KMS-11 (cell line): ENCODE measurements around the gene CDC123.
"Not testable (repeated sequence)": the region's sequence is repeated elsewhere in the genome, so short reads cannot be mapped to it uniquely, and the experiment has no call there.

Experiments used
- H2AFZ ChIP-seq: fragments of 200-600 bp; sonication (generic); 2 replicates; pipeline ENCODE4 v1.6.1; 2016; ENCODE audit warnings: antibody characterized with exemption, mixed run types, low read depth
- H3K27ac ChIP-seq: fragments of 200-600 bp; sonication (generic); 2 replicates; pipeline ENCODE4 v1.6.1; 2016; ENCODE audit warnings: mild to moderate bottlenecking, mixed run types
- H3K27me3 ChIP-seq: fragments of 200-600 bp; sonication (generic); 2 replicates; pipeline ENCODE4 v1.6.1; 2017; ENCODE audit warnings: mild to moderate bottlenecking, low read depth, mixed run types, moderate library complexity; ENCODE audit not compliant: insufficient read depth
- H3K36me3 ChIP-seq: fragments of 200-600 bp; sonication (generic); 2 replicates; pipeline ENCODE4 v1.6.1; 2017; ENCODE audit warnings: mild to moderate bottlenecking, mixed run types; ENCODE audit not compliant: insufficient read depth
- H3K4me1 ChIP-seq: fragments of 200-600 bp; sonication (generic); 2 replicates; pipeline ENCODE4 v1.6.1; 2016; ENCODE audit warnings: mild to moderate bottlenecking, low read depth, mixed run types; ENCODE audit not compliant: poor library complexity, severe bottlenecking
- H3K4me2 ChIP-seq: fragments of 200-600 bp; sonication (generic); 2 replicates; pipeline ENCODE4 v1.7.0; 2016; ENCODE audit warnings: mild to moderate bottlenecking, mixed run types
- H3K4me3 ChIP-seq: fragments of 200-600 bp; sonication (generic); IDR thresholded peaks from 2 replicates; pipeline ENCODE4 v1.6.1; 2017; ENCODE audit warnings: low read depth, low read length, mixed read lengths; ENCODE audit not compliant: insufficient read depth
- H3K79me2 ChIP-seq: fragments of 200-600 bp; sonication (generic); 2 replicates; pipeline ENCODE4 v1.6.1; 2016; ENCODE audit warnings: low read depth, mixed run types; ENCODE audit not compliant: insufficient read depth
- H3K9ac ChIP-seq: fragments of 200-600 bp; sonication (generic); 2 replicates; pipeline ENCODE4 v1.6.1; 2016; ENCODE audit warnings: mild to moderate bottlenecking, mixed run types
- H4K20me1 ChIP-seq: fragments of 200-600 bp; sonication (generic); 2 replicates; pipeline ENCODE4 v1.6.1; 2016; ENCODE audit warnings: mild to moderate bottlenecking, mixed run types; ENCODE audit not compliant: insufficient read depth
- TF ChIP-seq, protein P1 (sequence below): fragments of 200-600 bp; sonication (generic); conservative IDR thresholded peaks from 2 replicates; pipeline ENCODE4 v1.6.1; 2017; ENCODE audit warnings: low read depth, mild to moderate bottlenecking, antibody characterized with exemption, low read length, moderate library complexity, mixed read lengths

Gene CDC123

DNA sequence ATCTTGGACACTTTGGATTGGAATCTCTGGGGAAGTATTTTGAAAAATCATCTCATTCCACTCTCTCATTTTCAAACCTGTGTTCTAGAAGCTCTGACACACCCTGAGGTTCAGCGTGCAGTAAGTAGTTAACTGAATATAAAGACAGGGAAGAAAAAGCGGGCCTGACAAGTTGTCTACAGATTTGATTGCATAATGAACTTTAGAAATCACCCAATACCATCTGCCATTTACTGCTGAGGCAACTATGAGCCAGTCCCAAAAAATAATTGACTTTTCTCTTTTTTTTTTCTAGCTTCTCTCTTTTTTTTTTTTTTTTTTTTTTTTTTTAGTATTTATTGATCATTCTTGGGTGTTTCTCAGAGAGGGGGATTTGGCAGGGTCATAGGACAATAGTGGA lies 29.5 kb downstream of the CDC123 start:
- Histone ChIP-seq H3K4me1 (peaks cover 10% of the 10 kb centered on the region), H3K36me3 (peaks cover 6% of the 10 kb centered on the region; the same call in 1 of the 2 replicates), H4K20me1 (no peaks in the 10 kb centered on the region), H3K4me2 (no peak overlapping the region), H3K4me3 (no peak overlapping the region), H3K27ac (no peak overlapping the region), H2AFZ (no peak overlapping the region), H3K27me3 (no peaks in the 10 kb centered on the region), H3K9ac (no peak overlapping the region), H3K79me2 (no peaks in the 10 kb centered on the region; the same call in 1 of the 2 replicates)
- TF ChIP-seq, protein P1, sequence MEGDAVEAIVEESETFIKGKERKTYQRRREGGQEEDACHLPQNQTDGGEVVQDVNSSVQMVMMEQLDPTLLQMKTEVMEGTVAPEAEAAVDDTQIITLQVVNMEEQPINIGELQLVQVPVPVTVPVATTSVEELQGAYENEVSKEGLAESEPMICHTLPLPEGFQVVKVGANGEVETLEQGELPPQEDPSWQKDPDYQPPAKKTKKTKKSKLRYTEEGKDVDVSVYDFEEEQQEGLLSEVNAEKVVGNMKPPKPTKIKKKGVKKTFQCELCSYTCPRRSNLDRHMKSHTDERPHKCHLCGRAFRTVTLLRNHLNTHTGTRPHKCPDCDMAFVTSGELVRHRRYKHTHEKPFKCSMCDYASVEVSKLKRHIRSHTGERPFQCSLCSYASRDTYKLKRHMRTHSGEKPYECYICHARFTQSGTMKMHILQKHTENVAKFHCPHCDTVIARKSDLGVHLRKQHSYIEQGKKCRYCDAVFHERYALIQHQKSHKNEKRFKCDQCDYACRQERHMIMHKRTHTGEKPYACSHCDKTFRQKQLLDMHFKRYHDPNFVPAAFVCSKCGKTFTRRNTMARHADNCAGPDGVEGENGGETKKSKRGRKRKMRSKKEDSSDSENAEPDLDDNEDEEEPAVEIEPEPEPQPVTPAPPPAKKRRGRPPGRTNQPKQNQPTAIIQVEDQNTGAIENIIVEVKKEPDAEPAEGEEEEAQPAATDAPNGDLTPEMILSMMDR: no peak

DNA sequence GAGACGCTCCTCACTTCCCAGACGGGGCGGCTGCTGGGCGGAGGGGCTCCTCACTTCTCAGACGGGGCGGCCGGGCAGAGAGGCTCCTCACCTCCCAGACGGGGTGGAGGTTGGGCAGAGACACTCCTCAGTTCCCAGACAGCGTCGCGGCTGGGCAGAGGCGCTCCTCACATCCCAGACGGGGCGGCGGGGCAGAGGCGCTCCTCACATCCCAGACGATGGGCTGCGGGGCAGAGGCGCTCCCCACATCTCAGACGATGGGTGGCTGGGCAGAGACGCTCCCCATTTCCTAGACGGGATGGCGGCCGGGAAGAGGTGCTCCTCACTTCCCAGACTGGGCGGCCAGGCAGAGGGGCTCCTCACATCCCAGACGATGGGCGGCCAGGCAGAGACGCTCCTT lies 30.4 kb downstream of the CDC123 start:
- not testable (repeated sequence) for H3K4me1 ChIP-seq, H3K27me3 ChIP-seq, H3K9ac ChIP-seq, H3K27ac ChIP-seq, H3K4me3 ChIP-seq, H3K4me2 ChIP-seq, H2AFZ ChIP-seq, H3K79me2 ChIP-seq, H3K36me3 ChIP-seq, H4K20me1 ChIP-seq

DNA sequence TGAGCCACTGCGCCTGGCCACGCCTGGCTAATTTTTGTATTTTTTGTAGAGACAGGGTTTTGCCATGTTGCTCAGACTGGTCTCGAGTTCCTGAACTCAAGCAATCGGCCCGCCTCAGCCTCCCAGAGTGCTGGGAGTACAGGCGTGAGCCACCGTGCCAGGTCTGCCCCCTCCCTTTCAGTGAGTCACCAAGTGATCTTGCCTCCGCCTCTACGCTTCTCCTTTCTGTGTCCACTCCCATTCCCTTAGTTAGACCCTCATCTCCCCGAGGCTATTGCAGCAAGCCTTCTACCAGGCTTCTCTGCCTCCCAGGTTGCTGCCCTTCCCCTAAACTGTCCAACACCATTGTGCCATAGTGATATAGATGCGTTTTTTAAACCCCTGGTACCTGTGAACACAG lies 32.9 kb downstream of the CDC123 start:
- TF ChIP-seq, protein P1: no peak
- H3K27ac ChIP-seq: no peak overlapping the region
- no peak overlapping the region for H2AFZ ChIP-seq
- no peaks in the 10 kb centered on the region for H3K4me1 ChIP-seq
- no peak overlapping the region for H3K9ac ChIP-seq
- H3K36me3 ChIP-seq: peaks cover 6% of the 10 kb centered on the region; the same call in 1 of the 2 replicates
- H3K4me3 ChIP-seq: no peak overlapping the region
- H3K27me3 ChIP-seq: no peaks in the 10 kb centered on the region
- H3K79me2 ChIP-seq: no peaks in the 10 kb centered on the region
- H4K20me1 ChIP-seq: no peaks in the 10 kb centered on the region
- no peak overlapping the region for H3K4me2 ChIP-seq

DNA sequence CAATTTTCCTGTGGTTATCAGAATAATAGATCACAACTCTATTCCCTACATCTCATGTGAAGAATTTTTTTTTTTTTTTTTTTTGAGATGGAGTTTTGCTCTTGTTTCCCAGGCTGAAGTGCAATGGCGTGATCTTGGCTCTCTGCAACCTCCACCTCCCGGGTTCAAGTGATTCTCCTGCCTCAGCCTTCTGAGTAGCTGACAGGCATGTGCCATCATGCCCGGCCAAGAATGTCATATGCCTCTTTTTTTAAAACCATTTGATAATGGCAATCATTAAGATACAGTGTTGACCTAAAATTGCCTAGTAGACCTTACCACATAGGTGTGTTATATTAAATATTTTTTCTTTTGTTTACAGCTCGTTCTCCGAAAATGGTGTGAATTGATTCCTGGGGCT lies 38.7 kb downstream of the CDC123 start:
- not testable (repeated sequence) for H3K27me3 ChIP-seq, H4K20me1 ChIP-seq, H2AFZ ChIP-seq, H3K79me2 ChIP-seq, H3K36me3 ChIP-seq, H3K4me2 ChIP-seq, H3K4me1 ChIP-seq, H3K4me3 ChIP-seq, H3K27ac ChIP-seq, H3K9ac ChIP-seq

DNA sequence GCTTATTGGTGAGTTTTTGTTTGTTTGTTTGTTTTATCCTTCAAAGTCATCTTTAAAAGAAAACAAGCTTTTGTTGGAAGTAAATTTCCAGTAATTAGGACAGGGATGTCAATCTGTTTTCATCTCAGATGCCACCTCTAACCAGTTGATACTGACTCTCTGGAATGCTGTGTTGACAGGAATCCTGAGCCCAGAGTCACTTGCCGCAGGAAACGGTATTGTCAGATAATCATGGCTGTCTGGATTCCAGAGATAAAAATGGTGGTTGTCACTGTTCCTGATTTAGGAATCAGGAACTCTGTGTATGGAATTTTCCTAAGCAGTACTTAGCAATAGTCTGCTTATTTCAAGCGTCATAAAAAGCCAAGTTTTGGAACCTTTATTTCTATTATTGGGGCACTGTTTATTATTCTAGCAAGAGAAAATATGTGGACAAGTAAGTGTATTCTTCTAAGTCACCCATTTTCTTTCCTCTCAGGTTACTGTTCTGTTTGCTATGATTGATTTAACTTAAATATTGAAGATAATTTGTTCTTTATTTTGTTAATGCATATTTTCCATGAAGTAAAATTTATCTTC lies 39.2 kb downstream of the CDC123 start:
- no peaks in the 10 kb centered on the region; the same call in 1 of the 2 replicates for H3K36me3 ChIP-seq
- H3K4me1 ChIP-seq: peaks cover 4% of the 10 kb centered on the region
- no peaks in the 10 kb centered on the region for H4K20me1 ChIP-seq
- H2AFZ ChIP-seq: no peak overlapping the region
- H3K79me2 ChIP-seq: no peaks in the 10 kb centered on the region
- H3K9ac ChIP-seq: no peak overlapping the region
- H3K4me3 ChIP-seq: no peak overlapping the region
- no peaks in the 10 kb centered on the region for H3K27me3 ChIP-seq
- no peak overlapping the region for H3K27ac ChIP-seq
- TF ChIP-seq, protein P1: no peak
- H3K4me2 ChIP-seq: no peak overlapping the region
